CD8-positive, alpha-beta memory T cell (primary cell): ENCODE measurements around the gene ERICH6B. TPM values are rescaled to one million over a fixed set of nuclear protein-coding genes. Genes with fewer than 3 reads are reported as not detected.
A peak's percentile ranks its signal among the peaks of the same experiment; 100 is the strongest.

Experiments used
- CTCF ChIA-PET: fragments of 350-600 bp; sonication (Branson Sonifier 250); formaldehyde crosslinking; loops from one replicate; lab custom pipeline; 2021; ENCODE audit warnings: antibody characterized with exemption; lab: Charles Lee
- POLR2A ChIA-PET: fragments of 350-600 bp; sonication (Branson Sonifier 250); formaldehyde crosslinking; loops from one replicate; lab custom pipeline; 2021; ENCODE audit warnings: antibody characterized with exemption; lab: Charles Lee
- DNase-seq, 5 donors: peaks; one replicate each; pipeline versions ENCODE4 v3.0.0 to v3.0.0-alpha.2; 2020 to 2022; ENCODE audit warnings: mixed read lengths in 1 of 5
- H3K27ac ChIP-seq: one replicate; pipeline ENCODE4 v1.7.0; 2013; ENCODE audit warnings: low read depth, mild to moderate bottlenecking, low read length, moderate library complexity
- H3K27me3 ChIP-seq: 2 replicates; pipeline ENCODE4 v1.7.0; 2013; ENCODE audit warnings: low read length, mild to moderate bottlenecking; ENCODE audit not compliant: insufficient read depth, poor library complexity, severe bottlenecking
- H3K36me3 ChIP-seq: 2 replicates; pipeline ENCODE4 v1.7.0; 2013; ENCODE audit warnings: mild to moderate bottlenecking, low read length, moderate library complexity; ENCODE audit not compliant: insufficient read depth
- H3K4me1 ChIP-seq: 2 replicates; pipeline ENCODE4 v1.7.0; 2013; ENCODE audit warnings: mild to moderate bottlenecking, low read length, moderate library complexity; ENCODE audit not compliant: insufficient read depth
- H3K4me3 ChIP-seq: 2 replicates; pipeline ENCODE4 v1.7.0; 2013; ENCODE audit warnings: mild to moderate bottlenecking, low read length
- H3K9me3 ChIP-seq: 2 replicates; pipeline ENCODE4 v1.7.0; 2013; ENCODE audit warnings: mild to moderate bottlenecking, low read length
- H3K27ac Mint-ChIP-seq, 8 donors: one replicate each; pipeline ENCODE4 v1.8.0; 2020 to 2021; ENCODE audit warnings: mixed read lengths in 8 of 8, mild to moderate bottlenecking in 6 of 8, inconsistent platforms in 3 of 8, moderate library complexity in 3 of 8
- H3K27me3 Mint-ChIP-seq, 2 donors: one replicate each; pipeline ENCODE4 v1.8.0; 2020 to 2021; ENCODE audit warnings: mixed read lengths in 2 of 2, mild to moderate bottlenecking in 1 of 2, moderate library complexity in 1 of 2
- H3K36me3 Mint-ChIP-seq, 3 donors: one replicate each; pipeline ENCODE4 v1.8.0; 2020 to 2021; ENCODE audit warnings: mixed read lengths in 3 of 3, inconsistent platforms in 1 of 3, mild to moderate bottlenecking in 1 of 3
- H3K4me1 Mint-ChIP-seq, 3 donors: one replicate each; pipeline ENCODE4 v1.8.0; 2020 to 2021; ENCODE audit warnings: mixed read lengths in 3 of 3, inconsistent platforms in 1 of 3, mild to moderate bottlenecking in 1 of 3
- H3K4me3 Mint-ChIP-seq, 7 donors: one replicate each; pipeline ENCODE4 v1.8.0; 2020 to 2021; ENCODE audit warnings: mixed read lengths in 7 of 7, mild to moderate bottlenecking in 6 of 7, moderate library complexity in 4 of 7, inconsistent platforms in 2 of 7
- H3K9me3 Mint-ChIP-seq, 5 donors: one replicate each; pipeline ENCODE4 v1.8.0; 2020 to 2022; ENCODE audit warnings: mixed read lengths in 5 of 5, mild to moderate bottlenecking in 3 of 5, moderate library complexity in 2 of 5, inconsistent platforms in 1 of 5
- polyA plus RNA-seq: library from polyadenylated mRNA; unstranded; fragments of 300-500 nt; fragmentation: Illumina TruSeq; gene quantifications from one replicate; pipeline ENCODE4 v1.2.3, GENCODE V29; 2021
- total RNA-seq, 2 experiments: library from RNA; stranded (reverse); gene quantifications; one replicate each; pipeline ENCODE4 v1.2.3, GENCODE V29; 2021

Gene ERICH6B
- total and polyA plus RNA-seq, 3 experiments from 2014 or later = not detected

- DNase-seq = no peak
- H3K27me3 ChIP-seq = no peaks in the 10 kb centered on the region
- no peak overlapping the region for H3K4me3 Mint-ChIP-seq
- no peak overlapping the region for H3K27ac ChIP-seq
- no peaks in the 10 kb centered on the region for H3K9me3 ChIP-seq
- H3K9me3 Mint-ChIP-seq = peaks cover 0 to 6% (median 0%) of the 10 kb centered on the region in 5 donors
- H3K4me3 ChIP-seq = no peak overlapping the region
- no peaks in the 10 kb centered on the region for H3K4me1 Mint-ChIP-seq
- H3K36me3 Mint-ChIP-seq = no peaks in the 10 kb centered on the region
- H3K36me3 ChIP-seq = no peaks in the 10 kb centered on the region
- no peak overlapping the region for H3K27ac Mint-ChIP-seq
- CTCF ChIA-PET = no interaction called here
- H3K27me3 Mint-ChIP-seq = peaks cover 9 to 14% of the 10 kb centered on the region in 2 donors
- POLR2A ChIA-PET = no interaction called here
- H3K4me1 ChIP-seq = no peaks in the 10 kb centered on the region
These were observed 33.0 kb downstream of the ERICH6B start for GRCh38 chr13:45582408-45583076.

- Mint-ChIP-seq H3K27ac (no peak overlapping the region), H3K4me1 (no peaks in the 10 kb centered on the region), H3K9me3 (no peaks in the 10 kb centered on the region), H3K4me3 (no peak overlapping the region), H3K36me3 (no peaks in the 10 kb centered on the region), H3K27me3 (peaks cover 10 to 28% of the 10 kb centered on the region in 2 donors)
- POLR2A ChIA-PET = no interaction called here
- no peak for DNase-seq
- Histone ChIP-seq H3K36me3 (no peaks in the 10 kb centered on the region), H3K9me3 (no peaks in the 10 kb centered on the region), H3K27me3 (no peaks in the 10 kb centered on the region), H3K27ac (no peak overlapping the region), H3K4me1 (no peaks in the 10 kb centered on the region), H3K4me3 (no peak overlapping the region)
- CTCF ChIA-PET = interaction anchor here (1.1 kb wide), 1 partner anchor 9 kb away, joined by 3 read pairs; no protein-coding TSS in a partner anchor
These were observed 39.1 kb downstream of the ERICH6B start for GRCh38 chr13:45576466-45576865.

- no peak overlapping the region for H3K4me3 ChIP-seq
- H3K27ac ChIP-seq = no peak overlapping the region
- H3K4me1 ChIP-seq = no peaks in the 10 kb centered on the region
- Mint-ChIP-seq H3K27me3 (peaks cover 10 to 34% of the 10 kb centered on the region in 2 donors), H3K4me1 (no peaks in the 10 kb centered on the region), H3K27ac (no peak overlapping the region), H3K36me3 (no peaks in the 10 kb centered on the region), H3K9me3 (no peaks in the 10 kb centered on the region), H3K4me3 (no peak overlapping the region)
- no peaks in the 10 kb centered on the region for H3K9me3 ChIP-seq
- no peak for DNase-seq
- H3K27me3 ChIP-seq = no peaks in the 10 kb centered on the region
- no peaks in the 10 kb centered on the region for H3K36me3 ChIP-seq
- POLR2A ChIA-PET = no interaction called here
- CTCF ChIA-PET = no interaction called here
These were observed 39.7 kb downstream of the ERICH6B start for GRCh38 chr13:45575830-45576180.

- H3K4me3 Mint-ChIP-seq = no peak overlapping the region
- no peaks in the 10 kb centered on the region for H3K4me1 ChIP-seq
- H3K27me3 Mint-ChIP-seq = peaks cover 10 to 34% of the 10 kb centered on the region in 2 donors
- ChIA-PET CTCF (no interaction called here), POLR2A (no interaction called here)
- H3K4me3 ChIP-seq = no peak overlapping the region
- no peaks in the 10 kb centered on the region for H3K9me3 Mint-ChIP-seq
- H3K27ac Mint-ChIP-seq = peak overlapping the region in 1 of 8 donors; percentile 3
- H3K27me3 ChIP-seq = no peaks in the 10 kb centered on the region
- H3K4me1 Mint-ChIP-seq = no peaks in the 10 kb centered on the region
- H3K27ac ChIP-seq = no peak overlapping the region
- DNase-seq = no peak
- no peaks in the 10 kb centered on the region for H3K36me3 Mint-ChIP-seq
- no peaks in the 10 kb centered on the region for H3K9me3 ChIP-seq
- H3K36me3 ChIP-seq = no peaks in the 10 kb centered on the region
These were observed 40.3 kb downstream of the ERICH6B start for GRCh38 chr13:45575146-45575829.

GRCh38 chr13:45565331-45565730 is 50.2 kb downstream of the ERICH6B start:
- Histone ChIP-seq H3K4me3 (no peak overlapping the region), H3K27ac (no peak overlapping the region), H3K9me3 (no peaks in the 10 kb centered on the region), H3K4me1 (no peaks in the 10 kb centered on the region), H3K36me3 (no peaks in the 10 kb centered on the region), H3K27me3 (no peaks in the 10 kb centered on the region)
- Mint-ChIP-seq H3K36me3 (peaks cover 0 to 3% (median 3%) of the 10 kb centered on the region in 3 donors), H3K27me3 (peaks cover 4 to 19% of the 10 kb centered on the region in 2 donors), H3K9me3 (peaks cover 0 to 5% (median 0%) of the 10 kb centered on the region in 5 donors), H3K27ac (no peak overlapping the region), H3K4me3 (no peak overlapping the region), H3K4me1 (no peaks in the 10 kb centered on the region)
- ChIA-PET POLR2A (no interaction called here), CTCF (no interaction called here)
- no peak for DNase-seq

GRCh38 chr13:45564133-45564776 is 51.3 kb downstream of the ERICH6B start:
- CTCF ChIA-PET = no interaction called here

GRCh38 chr13:45554604-45555109 is 60.9 kb downstream of the ERICH6B start:
- H3K27me3 ChIP-seq = no peaks in the 10 kb centered on the region
- H3K9me3 ChIP-seq = no peaks in the 10 kb centered on the region
- Mint-ChIP-seq H3K4me3 (no peak overlapping the region), H3K9me3 (no peaks in the 10 kb centered on the region), H3K27me3 (peaks cover 0 to 2% of the 10 kb centered on the region in 2 donors), H3K4me1 (no peaks in the 10 kb centered on the region), H3K27ac (no peak overlapping the region), H3K36me3 (peaks cover 0 to 1% (median 0%) of the 10 kb centered on the region in 3 donors)
- H3K36me3 ChIP-seq = no peaks in the 10 kb centered on the region
- H3K4me3 ChIP-seq = no peak overlapping the region
- H3K27ac ChIP-seq = no peak overlapping the region
- ChIA-PET CTCF (no interaction called here), POLR2A (no interaction called here)
- no peak for DNase-seq
- H3K4me1 ChIP-seq = no peaks in the 10 kb centered on the region

More at GRCh38 chr13:45564133-45564776, 51.3 kb downstream of the ERICH6B start:
- Mint-ChIP-seq H3K27ac (no peak overlapping the region), H3K27me3 (peaks cover 4 to 16% of the 10 kb centered on the region in 2 donors), H3K4me3 (no peak overlapping the region), H3K36me3 (peaks cover 0 to 3% (median 3%) of the 10 kb centered on the region in 3 donors), H3K9me3 (peaks cover 0 to 5% (median 0%) of the 10 kb centered on the region in 5 donors), H3K4me1 (no peaks in the 10 kb centered on the region)
- Histone ChIP-seq H3K36me3 (no peaks in the 10 kb centered on the region), H3K27me3 (no peaks in the 10 kb centered on the region), H3K4me3 (no peak overlapping the region), H3K4me1 (no peaks in the 10 kb centered on the region), H3K27ac (no peak overlapping the region), H3K9me3 (no peaks in the 10 kb centered on the region)
- POLR2A ChIA-PET = no interaction called here
- no peak for DNase-seq

- POLR2A ChIA-PET = no interaction called here
- Mint-ChIP-seq H3K27ac (no peak overlapping the region), H3K4me3 (no peak overlapping the region), H3K4me1 (no peaks in the 10 kb centered on the region), H3K36me3 (no peaks in the 10 kb centered on the region), H3K9me3 (no peaks in the 10 kb centered on the region), H3K27me3 (peaks cover 3 to 7% of the 10 kb centered on the region in 2 donors)
- no peaks in the 10 kb centered on the region for H3K4me1 ChIP-seq
- no peak overlapping the region for H3K4me3 ChIP-seq
- no peaks in the 10 kb centered on the region for H3K27me3 ChIP-seq
- H3K36me3 ChIP-seq = no peaks in the 10 kb centered on the region
- no peak for DNase-seq
- H3K27ac ChIP-seq = no peak overlapping the region
- no peaks in the 10 kb centered on the region for H3K9me3 ChIP-seq
- CTCF ChIA-PET = no interaction called here
These were observed 67.3 kb downstream of the ERICH6B start for GRCh38 chr13:45548281-45548680.
